Measurements from ENCODE around the gene ST3GAL3.

DNA sequence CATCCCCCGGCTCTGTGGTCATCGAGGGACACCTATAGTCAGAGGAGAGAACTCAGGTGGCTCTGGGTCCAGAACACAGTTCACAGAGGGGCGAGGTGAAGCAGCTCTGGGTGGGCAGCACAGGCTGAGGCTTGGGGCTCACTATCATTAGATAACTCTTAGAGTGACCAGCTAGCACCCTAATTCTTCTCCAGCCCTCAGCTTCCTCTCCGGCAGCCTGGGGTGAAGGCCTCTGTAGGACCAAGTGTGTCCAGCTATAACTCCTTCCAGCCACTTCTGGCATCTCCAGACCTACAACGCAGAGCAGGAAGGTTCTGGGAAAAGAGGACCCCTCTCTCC lies 227.6 kb downstream of the ST3GAL3 start:
- TF ChIP-seq, protein P1, sequence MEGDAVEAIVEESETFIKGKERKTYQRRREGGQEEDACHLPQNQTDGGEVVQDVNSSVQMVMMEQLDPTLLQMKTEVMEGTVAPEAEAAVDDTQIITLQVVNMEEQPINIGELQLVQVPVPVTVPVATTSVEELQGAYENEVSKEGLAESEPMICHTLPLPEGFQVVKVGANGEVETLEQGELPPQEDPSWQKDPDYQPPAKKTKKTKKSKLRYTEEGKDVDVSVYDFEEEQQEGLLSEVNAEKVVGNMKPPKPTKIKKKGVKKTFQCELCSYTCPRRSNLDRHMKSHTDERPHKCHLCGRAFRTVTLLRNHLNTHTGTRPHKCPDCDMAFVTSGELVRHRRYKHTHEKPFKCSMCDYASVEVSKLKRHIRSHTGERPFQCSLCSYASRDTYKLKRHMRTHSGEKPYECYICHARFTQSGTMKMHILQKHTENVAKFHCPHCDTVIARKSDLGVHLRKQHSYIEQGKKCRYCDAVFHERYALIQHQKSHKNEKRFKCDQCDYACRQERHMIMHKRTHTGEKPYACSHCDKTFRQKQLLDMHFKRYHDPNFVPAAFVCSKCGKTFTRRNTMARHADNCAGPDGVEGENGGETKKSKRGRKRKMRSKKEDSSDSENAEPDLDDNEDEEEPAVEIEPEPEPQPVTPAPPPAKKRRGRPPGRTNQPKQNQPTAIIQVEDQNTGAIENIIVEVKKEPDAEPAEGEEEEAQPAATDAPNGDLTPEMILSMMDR (IDR thresholded peaks at IDR 0.05): no peak
- no peak for TF ChIP-seq POLR2A (IDR thresholded peaks at IDR 0.05)

Measured in testis (tissue), 2 donors.